K562 (cell line): ENCODE measurements around the gene WWP2. TPM values are rescaled to one million over a fixed set of nuclear protein-coding genes. Genes with fewer than 3 reads are reported as not detected.

ENCODE experiments used
- ARID4B ChIP-seq: sonication (generic); formaldehyde crosslinking; IDR thresholded peaks from 2 replicates; pipeline ENCODE4 v1.8.0; 2022; ENCODE audit warnings: mild to moderate bottlenecking, missing genetic modification reagents
- ATF1 ChIP-seq, 2 experiments: fragments of 450-650 bp in 1 of 2; IDR thresholded peaks; 2 replicates each; pipeline ENCODE4 v1.6.1; 2016; ENCODE audit warnings: missing compliant biosample characterization in 1 of 2, missing genetic modification characterization in 1 of 2
- CREM ChIP-seq: IDR thresholded peaks from 2 replicates; pipeline ENCODE4 v1.6.1; 2014; ENCODE audit warnings: antibody characterized with exemption, low read depth
- HEY1 ChIP-seq: fragments of 250-450 bp; sonication (Bioruptor Pico); IDR thresholded peaks from 2 replicates; pipeline ENCODE4 v1.5.0; 2020; ENCODE audit warnings: mild to moderate bottlenecking, moderate library complexity, borderline replicate concordance
- MGA ChIP-seq: fragments of 450-650 bp; IDR thresholded peaks from 2 replicates; pipeline ENCODE4 v1.6.1; 2016; ENCODE audit warnings: mild to moderate bottlenecking, moderate library complexity
- SPI1 ChIP-seq: IDR thresholded peaks from 2 replicates; pipeline ENCODE4 v1.6.1; 2011; ENCODE audit warnings: low read depth, low read length, control low read depth, borderline replicate concordance
- ZNF133 ChIP-seq: fragments of 250-450 bp; sonication (Bioruptor Pico); IDR thresholded peaks from 2 replicates; pipeline ENCODE4 v1.4.0; 2020; ENCODE audit warnings: mild to moderate bottlenecking
- ZNF175 ChIP-seq: fragments of 200-800 bp; sonication (Bioruptor generic); IDR thresholded peaks from 2 replicates; pipeline ENCODE4 v1.6.1; 2016; ENCODE audit warnings: low read depth, mild to moderate bottlenecking, missing genetic modification characterization, missing compliant biosample characterization
- ZZZ3 ChIP-seq: fragments of 450-650 bp; IDR thresholded peaks from 2 replicates; pipeline ENCODE4 v1.6.1; 2016; ENCODE audit warnings: antibody characterized with exemption, mild to moderate bottlenecking, moderate library complexity
- polyA plus RNA-seq, 8 experiments: library from polyadenylated mRNA; depleted of rRNA in 4 of 8; stranded (reverse) in 5 of 8; unstranded in 3 of 8; fragments of >200 nt; fragmentation: Nextera tagmentation in 2 of 8; fragmentation: Illumina TruSeq in 1 of 8; extraction: Ambion mirVana in 2 of 8; extraction: Trizol in 1 of 8; gene quantifications; 2 replicates each; pipeline versions ENCODE4 v1.2.1 to v1.2.3, GENCODE V29; 2011 to 2014; ENCODE audit warnings: inconsistent platforms in 1 of 8, missing spikeins in 1 of 8
- total RNA-seq, 7 experiments: library from RNA; depleted of rRNA in 6 of 7; stranded (reverse); fragments of >200 nt in 6 of 7; fragmentation: Illumina TruSeq in 2 of 7; extraction: Trizol in 2 of 7; gene quantifications; 2 replicates each; pipeline versions ENCODE4 v1.2.1 to v1.2.3, GENCODE V29; 2011 to 2021; ENCODE audit warnings: low replicate concordance in 1 of 7

WWP2 gene
- total and polyA plus RNA-seq, 9 of the 15 experiments (the other 6 are each of a cell fraction or from before 2014, with no cell fraction given): 1.9 to 34.4 (median 14.6) TPM

- TF ChIP-seq MGA (peak; percentile 81), ZNF175 (no peak), SPI1 (no peak), ARID4B (CRISPR knock-in tag) (peak; percentile 92), ZZZ3 (no peak), ATF1 (CRISPR knock-in tag; IDR thresholded peaks at IDR 0.05) (no peak), ATF1 (tag; IDR thresholded peaks at IDR 0.05) (peak; percentile 42), CREM (peak; percentile 58), ZNF133 (no peak), HEY1 (no peak)
These were observed 35.6 kb upstream of the WWP2 start, which contains the start of gene NQO1 (continued) for GRCh38 chr16:69726313-69727060.
